Stimulated activated CD4-positive, alpha-beta T cell treated with anti-CD3 and anti-CD28 coated beads, Interleukin-15, amount 100 ng/mL, for 24 hours (primary cell): ENCODE results near the gene WNT16.
"Not testable (repeated sequence)": the region's sequence is repeated elsewhere in the genome, so short reads cannot be mapped to it uniquely, and the experiment has no call there.

Source experiments
- DNase-seq: peaks from one replicate; pipeline ENCODE4 v3.0.0-alpha.2; 2020

Gene WNT16, protein sequence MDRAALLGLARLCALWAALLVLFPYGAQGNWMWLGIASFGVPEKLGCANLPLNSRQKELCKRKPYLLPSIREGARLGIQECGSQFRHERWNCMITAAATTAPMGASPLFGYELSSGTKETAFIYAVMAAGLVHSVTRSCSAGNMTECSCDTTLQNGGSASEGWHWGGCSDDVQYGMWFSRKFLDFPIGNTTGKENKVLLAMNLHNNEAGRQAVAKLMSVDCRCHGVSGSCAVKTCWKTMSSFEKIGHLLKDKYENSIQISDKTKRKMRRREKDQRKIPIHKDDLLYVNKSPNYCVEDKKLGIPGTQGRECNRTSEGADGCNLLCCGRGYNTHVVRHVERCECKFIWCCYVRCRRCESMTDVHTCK

DNA sequence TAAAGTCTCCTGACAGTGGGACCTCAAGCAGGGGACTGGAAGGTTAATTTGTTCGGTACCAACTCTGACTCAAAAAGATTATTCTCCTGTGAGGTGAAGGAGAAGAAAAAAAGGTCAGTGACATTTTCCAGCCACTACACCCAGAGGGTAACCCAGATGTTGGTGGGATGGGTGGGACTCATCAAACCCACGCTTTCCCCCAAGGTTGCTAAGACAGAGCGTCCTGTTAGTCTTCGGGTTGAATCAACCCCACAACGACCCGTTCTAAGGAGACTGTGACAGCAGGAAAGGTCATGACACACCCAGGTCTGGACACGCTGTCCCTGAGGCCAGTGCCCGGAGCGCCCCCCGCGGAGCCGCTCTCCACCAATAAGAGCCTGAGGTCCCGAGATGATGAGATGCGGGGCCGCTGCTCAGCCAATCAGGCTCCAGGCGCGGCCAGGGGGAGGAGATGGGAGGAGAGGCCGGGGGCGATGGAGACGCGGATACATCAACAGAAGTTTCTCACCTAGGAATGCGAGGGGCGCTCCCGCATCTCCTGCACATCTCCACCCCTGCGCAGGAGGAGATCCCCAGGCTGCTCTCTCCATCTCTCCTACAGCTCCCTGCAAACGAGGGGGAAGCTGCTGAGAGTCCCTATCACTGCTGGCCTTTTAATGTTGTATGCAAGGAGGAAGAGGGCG is at the start of gene WNT16:
Gene WNT16, plus strand, starts transcription at position 493 of the 683 bp plus-strand sequence. CDS start 293 bp downstream, outside the sequence.
- peak; percentile 5 for DNase-seq

DNA sequence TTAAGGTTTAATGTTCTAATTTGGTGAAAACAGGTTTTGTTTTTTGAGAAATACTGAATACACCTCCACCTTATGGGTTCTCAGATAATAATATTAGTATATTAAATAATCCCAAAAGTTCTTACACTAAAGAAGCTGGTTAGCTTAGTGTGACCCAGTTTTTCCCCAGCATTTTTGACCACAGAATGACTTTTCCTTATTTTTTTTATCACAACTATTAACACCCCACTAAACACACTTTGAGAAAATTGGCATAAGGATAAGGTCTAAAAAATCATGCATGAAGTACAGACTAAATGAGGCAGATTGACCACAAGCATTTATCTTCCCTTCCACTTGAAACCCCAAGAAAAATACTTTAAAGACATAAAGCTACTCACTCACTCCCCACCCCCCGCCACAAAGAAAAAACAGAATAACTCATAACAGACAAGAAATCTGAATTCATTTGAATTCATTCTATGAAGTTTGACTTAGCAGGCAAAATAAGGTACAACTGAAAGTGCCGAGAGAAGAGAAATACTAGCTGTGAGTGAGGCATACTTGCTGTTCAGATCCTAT is 49.7 kb upstream of the WNT16 start:
- DNase-seq: no peak

DNA sequence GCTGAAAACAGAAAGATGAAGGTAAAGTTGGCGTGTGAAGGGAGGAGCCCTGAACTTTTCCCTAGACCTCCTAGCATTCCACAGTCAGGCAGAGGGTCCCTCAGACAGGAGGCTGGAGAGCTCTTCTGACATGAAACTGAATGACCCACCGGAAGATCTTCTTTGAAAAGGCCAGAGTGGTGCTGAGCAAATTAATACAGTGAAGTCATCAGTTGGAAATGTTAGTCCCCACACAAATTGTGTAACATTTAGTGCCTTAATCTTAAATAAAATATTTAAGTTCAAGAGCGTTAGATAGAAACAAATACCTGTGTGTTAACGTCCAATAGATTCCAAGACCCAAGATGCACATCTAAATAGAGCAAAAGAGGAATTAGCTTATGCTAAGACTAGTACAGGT is 49.0 kb upstream of the WNT16 start:
- DNase-seq: no peak

DNA sequence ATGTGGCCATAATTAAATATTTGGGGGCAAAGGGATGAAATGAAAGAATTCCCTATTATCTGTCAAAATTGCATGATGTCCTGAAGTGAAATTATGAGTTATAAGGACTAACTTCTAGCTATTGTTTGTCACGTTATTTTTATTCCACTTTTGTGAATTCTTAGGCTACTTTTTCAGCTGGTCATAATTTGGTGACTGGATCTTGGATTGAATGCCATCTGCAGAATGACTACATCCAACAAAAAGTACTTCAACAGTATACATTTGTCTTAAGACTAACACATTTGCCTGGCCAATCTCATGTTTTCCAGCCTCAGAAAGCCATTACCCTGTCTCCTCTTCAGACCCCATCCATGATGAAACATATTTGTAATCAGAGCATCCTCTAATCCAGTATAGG is 48.1 kb upstream of the WNT16 start:
- DNase-seq: no peak

DNA sequence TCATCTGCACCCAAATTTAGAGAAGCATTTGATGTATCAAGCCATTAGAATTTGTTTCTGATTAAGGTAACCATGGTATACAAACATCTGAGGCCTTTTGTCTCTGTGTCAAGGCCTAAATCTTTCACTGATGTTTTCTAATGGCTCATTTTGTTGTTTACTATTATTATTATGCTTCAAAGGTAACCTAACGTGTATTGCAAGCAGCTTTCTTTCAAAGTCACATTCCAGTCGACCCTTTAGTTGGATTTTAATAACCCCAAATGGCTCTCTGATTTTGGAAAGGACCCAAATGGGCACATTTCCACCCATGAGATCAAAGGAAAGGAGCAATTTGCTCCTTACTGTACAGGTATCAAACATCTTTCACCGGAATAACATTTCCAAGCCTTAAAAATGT is 46.7 kb upstream of the WNT16 start:
- no peak for DNase-seq

DNA sequence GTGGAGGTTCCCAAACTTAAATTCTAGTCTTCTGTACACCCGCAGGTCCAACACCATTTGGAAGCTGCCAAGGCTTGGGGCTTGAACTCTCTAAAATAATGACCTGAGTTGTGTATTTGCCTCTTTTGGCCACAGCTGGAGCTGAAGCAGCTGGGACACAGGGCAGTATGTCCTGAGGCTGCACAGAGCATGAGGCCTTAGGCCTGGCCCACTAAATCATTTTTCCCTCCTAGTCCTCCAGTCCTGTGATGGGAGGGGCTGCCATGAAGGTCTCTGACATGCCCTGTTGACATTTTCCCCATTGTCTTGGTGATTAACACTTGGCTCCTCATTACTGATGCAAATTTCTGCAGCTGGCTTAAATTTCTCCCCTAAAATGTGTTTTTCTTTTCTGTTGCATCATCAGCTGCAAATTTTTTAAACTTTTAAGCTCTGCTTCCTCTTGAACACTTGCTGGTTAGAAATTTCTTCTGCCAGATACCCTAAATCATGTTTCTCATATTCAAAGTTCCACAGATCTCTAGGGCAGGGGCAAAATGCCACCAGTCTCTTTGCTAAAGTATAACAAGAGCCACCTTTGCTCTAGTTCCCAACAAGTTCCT is 43.6 kb upstream of the WNT16 start:
- DNase-seq: no peak

DNA sequence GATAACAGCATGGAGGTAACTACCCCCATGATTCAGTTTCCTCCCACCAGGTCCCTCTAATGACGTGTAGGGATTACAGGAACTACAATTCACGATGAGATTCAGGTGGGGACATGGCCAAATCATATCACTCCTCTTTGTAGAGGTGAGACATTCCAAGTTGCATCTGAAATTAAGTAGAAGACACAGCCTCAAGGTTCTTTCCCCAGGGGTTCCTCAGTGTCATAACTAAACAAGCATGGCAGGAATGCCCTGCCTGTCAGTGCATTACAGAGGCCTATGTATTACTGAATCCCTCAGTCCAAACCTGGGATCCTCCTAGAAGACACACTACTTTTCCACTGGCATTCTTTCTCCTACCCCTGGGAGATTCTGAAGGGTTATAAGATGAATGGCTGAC is 42.6 kb upstream of the WNT16 start:
- no peak for DNase-seq

DNA sequence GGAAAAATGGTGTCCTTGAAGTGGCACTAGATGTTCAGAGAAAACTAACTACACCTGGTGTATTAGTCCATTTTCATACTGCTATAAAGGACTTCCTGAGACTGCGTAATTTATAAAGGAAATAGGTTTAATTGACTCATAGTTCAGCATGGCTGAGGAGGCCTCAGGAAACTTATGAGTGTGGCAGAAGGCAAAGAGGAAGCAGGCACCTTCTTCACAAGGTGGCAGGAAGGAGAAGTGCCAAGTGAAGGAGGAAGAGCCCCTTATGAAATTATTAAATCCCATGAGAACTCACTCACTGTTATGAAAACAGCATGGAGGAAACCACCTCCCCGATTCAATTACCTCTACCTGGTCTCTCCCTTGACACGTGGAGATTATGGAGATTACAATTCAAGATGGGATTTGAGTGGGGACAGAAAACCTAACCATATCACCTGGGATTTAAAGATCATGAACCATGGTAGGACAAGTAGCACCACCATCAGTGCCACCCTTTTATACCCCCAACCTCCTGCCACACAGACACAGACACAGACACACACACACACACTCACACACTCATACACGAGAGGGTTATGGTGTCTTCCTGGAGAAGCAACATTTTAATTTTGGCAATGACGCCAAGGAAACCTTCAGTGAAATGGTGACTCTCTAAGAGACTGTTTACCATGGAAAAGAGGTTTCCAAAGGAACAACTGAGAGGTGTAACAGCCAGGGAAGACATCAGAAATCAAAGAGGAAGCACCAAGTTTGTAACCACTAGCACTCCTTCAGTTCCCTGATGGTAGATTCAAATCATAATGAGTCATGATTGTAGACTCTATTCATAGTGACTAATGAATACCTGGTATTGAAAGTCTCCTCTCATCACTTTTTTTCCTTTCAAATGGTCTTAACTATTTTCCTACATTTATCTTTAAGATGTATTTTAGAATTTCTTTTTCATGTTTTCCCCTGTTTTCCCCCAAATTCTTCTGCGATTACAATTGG is 41.8 kb upstream of the WNT16 start:
- no peak for DNase-seq

DNA sequence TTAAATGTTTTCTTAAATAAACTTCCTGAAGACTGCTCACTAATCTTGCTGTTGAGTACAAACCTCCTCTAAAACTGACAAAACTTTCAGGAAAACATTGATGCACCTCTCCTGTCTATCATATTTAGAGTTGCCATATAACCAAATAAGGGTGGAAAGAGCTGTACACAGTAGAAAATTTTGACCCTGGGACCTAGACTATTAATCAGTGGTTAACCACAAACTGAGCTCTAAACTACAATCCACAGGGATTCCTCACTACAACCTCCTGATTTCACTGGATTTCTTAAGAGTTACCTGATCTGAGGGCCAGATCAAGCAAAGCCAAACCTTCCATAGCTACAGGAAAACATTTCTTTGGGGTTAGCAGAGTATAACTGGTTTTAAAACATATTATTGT is 39.9 kb upstream of the WNT16 start:
- no peak for DNase-seq

DNA sequence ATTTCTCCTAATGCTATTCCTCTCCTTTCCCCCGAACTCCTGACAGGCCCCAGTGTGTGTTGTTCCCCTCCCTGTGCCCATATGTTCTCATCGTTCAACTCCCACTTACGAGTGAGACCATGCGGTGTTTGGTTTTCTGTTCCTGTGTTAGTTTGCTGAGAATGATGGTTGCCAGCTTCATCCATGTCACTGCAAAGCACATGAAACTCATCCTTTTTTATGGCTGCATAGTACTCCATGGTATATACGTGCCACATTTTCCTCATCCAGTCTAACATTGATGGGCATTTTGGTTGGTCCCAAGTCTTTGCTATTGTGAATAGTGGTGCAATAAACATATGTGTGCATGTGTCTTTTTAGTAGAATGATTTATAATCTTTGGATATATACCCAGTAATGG is 38.9 kb upstream of the WNT16 start:
- DNase-seq: not testable (repeated sequence)

DNA sequence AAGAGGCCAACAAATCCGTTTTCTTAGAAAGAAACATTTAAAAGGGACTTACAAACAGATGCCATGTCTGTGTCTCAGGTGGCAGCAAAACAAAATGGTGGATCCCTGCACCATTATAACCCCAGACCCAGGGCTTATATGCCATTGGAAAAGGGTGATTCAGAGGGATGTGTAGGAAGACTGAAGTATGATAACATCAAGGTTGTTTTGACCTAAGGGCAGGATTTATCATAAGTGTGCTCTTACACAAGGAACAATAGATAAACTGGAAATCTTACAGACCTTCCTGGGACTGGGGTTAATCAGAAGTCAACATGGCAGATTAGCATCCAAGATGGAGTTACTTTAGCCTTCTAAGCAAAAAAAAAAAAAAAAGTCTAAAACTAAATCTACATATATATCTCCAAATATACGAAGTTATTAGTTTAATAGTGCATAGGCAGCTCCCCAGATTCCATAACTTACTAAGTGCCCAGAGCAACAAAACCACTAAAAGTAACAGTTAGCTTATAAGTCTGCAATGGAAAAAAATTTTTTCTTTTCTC is 34.3 kb upstream of the WNT16 start:
- DNase-seq: no peak

DNA sequence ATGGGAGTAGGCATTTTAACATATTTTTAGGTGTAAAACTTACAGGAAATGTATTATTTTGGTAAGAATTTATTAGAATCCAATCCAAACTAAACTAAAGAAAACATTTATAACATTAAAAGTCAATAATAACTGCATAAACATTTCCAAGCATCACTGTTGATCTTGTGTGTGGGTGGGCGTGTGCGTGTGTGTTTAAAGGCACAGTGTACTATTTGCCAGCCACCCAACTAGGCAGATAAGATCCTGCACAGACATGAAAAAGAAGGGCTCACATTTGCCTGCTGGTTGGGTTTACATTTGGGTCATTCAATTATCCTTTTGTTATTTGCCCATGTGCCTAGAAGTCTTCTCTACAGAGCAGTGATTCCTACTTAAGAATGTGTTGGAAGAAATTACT is 31.0 kb upstream of the WNT16 start:
- DNase-seq: no peak

DNA sequence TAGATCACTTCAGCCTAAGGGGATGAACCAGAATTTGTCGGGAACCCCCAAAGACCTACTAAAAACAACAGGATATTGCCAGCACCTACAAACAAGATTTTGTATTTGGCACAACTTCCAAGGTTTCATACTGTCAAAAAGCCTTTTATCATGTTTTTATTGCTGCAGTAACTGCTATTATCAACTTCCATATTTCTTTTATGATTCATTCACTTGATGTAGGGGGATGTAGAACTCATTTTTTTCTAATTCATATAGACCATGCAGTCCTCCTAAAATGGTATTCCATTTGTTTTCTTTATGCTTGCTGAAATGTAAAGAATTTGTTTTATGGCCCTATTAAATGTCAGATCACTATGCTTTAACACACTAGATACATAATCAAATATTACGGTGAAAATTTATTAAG is 30.0 kb upstream of the WNT16 start:
- DNase-seq: no peak

DNA sequence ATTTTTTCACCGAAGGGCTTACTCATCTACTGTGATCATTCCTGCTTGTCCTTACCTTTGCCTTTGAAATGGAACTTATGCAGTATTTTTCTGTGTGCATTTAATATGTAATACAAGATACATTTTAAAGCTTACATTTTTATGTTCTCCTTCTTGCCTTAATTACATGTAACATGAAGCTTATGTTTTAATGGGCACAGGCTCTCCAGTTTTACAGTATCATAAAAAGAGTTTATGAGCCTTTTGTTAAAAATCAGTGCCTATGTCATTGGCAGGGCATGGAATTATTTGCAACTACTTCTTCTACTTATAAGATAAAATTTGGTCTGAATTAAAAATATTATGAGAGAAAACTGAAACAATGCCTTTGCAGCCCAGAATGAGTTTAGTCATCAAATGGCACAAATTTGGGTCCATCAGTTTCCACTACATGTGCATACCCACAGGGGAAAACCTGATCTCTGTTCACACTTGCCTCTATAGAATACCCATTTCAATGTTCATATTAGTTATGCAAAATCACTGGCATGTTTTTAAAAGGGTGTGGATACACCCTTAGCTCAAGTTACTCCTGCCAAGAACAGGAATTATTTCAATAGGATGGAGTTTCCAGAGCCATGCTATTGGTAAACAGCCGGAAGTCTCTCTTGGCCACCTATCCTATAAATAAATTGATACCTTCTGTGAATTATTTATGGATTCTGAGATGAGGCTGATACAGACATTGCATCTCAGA is 27.9 kb upstream of the WNT16 start:
- DNase-seq: no peak

DNA sequence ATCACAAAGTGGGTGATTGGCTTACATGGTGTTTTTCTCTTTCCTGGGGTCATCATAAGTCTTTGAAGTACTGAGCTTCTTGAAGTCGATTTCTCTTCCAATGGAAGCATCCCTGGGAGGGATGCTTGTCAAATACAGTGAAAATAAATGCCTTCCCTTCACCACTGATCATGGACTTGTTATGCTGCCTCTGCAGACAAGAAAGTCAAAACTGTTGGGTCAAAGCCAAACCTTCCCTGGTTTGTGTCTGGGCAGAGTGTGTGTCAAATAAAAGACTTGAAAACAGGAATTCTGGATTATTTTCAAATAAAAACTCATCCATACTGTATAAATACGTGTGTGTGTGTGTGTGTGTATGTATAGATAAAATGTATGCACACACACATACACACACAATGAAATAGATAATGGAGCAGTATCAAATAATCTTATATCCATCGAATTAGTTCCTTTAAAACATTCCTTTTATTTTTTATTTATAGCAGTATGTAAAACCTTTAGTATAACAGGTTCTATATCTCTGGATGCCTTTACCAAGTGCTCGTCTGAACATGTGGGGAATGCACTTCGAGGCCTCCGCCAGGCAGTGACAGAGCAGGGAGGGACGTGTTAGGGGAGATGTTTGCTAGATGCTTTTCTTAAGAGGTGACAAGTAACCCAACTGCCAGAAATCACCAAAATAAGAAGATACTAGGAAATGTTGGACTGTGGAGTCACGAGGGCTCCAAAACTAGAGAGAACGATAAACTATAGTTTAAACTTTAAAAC is 27.2 kb upstream of the WNT16 start:
- no peak for DNase-seq

DNA sequence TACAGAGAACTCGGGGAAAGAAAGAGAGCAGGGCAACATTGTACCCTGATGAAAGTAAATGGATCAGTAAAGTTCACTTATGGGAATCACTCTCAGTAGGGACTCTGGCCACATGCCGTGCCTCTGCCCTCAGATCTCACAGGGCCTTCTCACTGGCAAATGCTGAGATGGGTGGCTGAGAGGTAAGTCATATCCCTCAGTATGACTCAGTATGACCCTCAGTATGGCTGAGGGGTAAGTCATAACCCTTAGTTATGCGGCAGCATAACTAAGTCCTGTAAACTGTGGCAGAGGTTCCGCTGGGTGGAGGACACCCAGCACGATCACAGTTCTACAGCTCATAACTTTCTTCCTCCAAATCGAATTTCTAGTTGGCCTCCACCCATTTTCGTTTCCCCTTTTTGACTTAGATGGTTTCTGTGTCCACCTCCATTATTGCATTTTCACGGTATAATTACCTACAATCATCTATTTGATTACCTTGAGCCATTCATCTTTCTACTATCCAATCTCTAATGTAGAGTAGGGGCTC is 26.5 kb upstream of the WNT16 start:
- peak; percentile 5 for DNase-seq

DNA sequence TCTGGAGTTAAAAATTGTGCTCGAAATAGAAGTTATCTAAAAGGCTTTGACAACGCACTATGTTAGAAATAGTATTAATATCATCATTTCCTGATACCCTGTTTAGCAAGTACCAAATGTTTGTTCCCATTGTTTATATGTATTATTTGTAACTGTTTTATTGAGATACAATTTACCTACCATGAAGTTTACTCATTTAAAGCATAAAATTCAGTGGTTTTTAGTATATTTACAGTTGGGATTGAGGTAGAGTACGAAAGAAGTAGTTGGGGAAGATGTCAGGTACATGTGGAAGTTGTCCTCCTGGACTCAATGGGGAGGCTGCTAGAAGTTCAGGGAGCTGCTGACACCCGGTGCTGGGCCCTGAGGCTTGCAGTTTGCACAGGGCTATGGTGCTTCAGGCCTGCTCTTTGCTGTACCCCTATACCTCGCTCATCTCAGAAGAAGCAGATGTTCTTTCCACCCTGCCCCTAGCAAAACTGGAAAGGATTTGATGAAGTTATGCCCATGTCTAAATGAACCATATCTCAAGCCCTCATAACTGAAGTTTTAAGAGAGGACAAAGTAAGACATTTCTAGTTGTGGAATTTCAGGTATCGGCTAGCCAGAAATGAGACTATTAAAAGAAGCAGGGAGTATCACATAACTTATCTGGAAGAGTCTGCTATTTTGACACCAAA is 25.2 kb upstream of the WNT16 start:
- DNase-seq: no peak

DNA sequence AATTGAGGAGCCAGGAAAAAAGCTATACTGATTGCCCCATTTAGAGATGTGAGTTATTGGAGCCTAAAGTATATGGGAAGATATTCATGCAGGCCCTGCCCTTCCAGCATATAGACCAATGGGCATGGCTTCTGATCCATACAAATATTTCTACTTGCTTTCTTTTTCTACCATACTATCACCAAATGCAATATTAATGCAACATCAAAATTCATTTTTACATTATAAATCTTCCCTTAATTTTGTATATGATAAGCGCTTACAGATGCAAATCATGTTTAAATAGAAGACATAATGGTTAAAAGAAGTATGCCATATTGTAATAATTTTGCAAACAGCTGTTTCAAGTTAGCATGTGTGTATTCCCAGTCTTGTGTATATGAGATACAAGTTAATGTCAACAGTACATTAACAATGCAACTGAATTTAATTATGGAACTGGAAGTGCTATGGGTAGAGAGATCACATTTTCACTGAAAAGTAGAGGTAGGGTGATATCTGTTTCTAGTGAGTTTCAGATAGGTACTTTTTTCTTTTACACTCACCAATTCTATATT is 24.6 kb upstream of the WNT16 start:
- DNase-seq: no peak

DNA sequence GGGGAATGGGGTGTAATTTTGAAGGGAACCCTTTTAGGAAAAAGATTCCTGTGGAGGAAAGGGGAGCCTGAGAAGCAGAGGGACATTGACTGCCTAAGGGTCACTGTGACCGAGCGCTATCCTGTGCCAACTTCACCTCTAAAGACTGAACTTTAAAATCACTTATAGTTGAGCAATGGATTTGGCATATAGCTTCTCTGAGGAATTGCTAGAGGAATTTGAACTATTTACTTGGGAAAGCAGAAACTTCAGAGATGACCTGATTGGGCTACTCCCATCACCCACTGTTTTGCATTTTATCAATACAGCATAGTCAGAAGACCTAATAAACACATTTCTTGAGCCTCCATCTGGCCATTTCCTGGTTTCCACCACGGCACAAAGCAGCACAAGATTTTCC is 23.7 kb upstream of the WNT16 start:
- no peak for DNase-seq

DNA sequence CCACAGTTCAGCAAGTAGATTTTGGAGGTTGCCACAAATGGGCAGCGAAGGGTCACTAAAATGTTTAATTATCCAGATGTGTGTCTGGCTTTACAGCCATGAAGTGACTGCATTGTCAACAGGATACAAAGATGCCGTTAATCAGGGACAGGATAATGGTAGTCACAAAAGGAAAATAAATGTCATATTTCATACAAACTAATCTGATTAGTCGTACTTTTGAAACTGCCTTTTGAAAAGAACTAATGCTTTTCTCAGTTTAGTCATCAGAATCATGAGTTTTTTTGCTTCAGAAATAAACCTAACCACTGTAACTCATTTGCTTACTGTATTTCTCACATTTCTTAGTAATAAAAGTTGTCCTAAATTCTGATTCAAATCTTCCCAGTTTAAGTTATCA is 22.2 kb upstream of the WNT16 start:
- no peak for DNase-seq
